Muscle of arm (tissue), 12 donors: ENCODE results near the gene ANKRD39. TPM values are rescaled to one million over a fixed set of nuclear protein-coding genes. Genes with fewer than 3 reads are reported as not detected.
"Not testable (repeated sequence)": the region's sequence is repeated elsewhere in the genome, so short reads cannot be mapped to it uniquely, and the experiment has no call there.

Experiments used
- DNase-seq: peaks from one replicate; pipeline ENCODE4 v3.0.0-alpha.2; 2013
- polyA plus RNA-seq, 12 donors: library from polyadenylated mRNA; unstranded; fragments of 120-200 nt; gene quantifications; one replicate each; pipeline ENCODE4 v1.2.1, GENCODE V29; 2013; ENCODE audit not compliant: insufficient read length in 12 of 12

ANKRD39 gene
- polyA plus RNA-seq, 12 donors, result 5.5 to 9.4 (median 7.2) TPM; not detected in 2

- not testable (repeated sequence) for DNase-seq
These were observed 31.7 kb upstream of the ANKRD39 start for GRCh38 chr2:96889502-96889901.

- no peak for DNase-seq
These were observed 30.5 kb upstream of the ANKRD39 start for GRCh38 chr2:96888072-96889011.

- peak; percentile 75 for DNase-seq
These were observed 29.7 kb upstream of the ANKRD39 start for GRCh38 chr2:96887493-96888012.

GRCh38 chr2:96885432-96886347 is 27.9 kb upstream of the ANKRD39 start:
- no peak for DNase-seq

- no peak for DNase-seq
These were observed 26.7 kb upstream of the ANKRD39 start for GRCh38 chr2:96884299-96885094.

GRCh38 chr2:96883306-96883705 is 25.5 kb upstream of the ANKRD39 start:
- no peak for DNase-seq

GRCh38 chr2:96882906-96883305 is 25.1 kb upstream of the ANKRD39 start:
- no peak for DNase-seq

GRCh38 chr2:96882230-96882629 is 24.4 kb upstream of the ANKRD39 start:
- no peak for DNase-seq

- DNase-seq, result no peak
These were observed 23.8 kb upstream of the ANKRD39 start for GRCh38 chr2:96881349-96882195.

- no peak for DNase-seq
These were observed 23.1 kb upstream of the ANKRD39 start for GRCh38 chr2:96880891-96881273.

GRCh38 chr2:96879545-96880040 is 21.8 kb upstream of the ANKRD39 start:
- no peak for DNase-seq

GRCh38 chr2:96878796-96879544 is 21.2 kb upstream of the ANKRD39 start:
- DNase-seq, result no peak

- DNase-seq, result no peak
These were observed 20.4 kb upstream of the ANKRD39 start for GRCh38 chr2:96878171-96878570.

GRCh38 chr2:96877631-96878092 is 19.8 kb upstream of the ANKRD39 start:
- DNase-seq, result no peak

GRCh38 chr2:96877042-96877451 is 19.2 kb upstream of the ANKRD39 start:
- no peak for DNase-seq

- DNase-seq, result no peak
These were observed 18.6 kb upstream of the ANKRD39 start for GRCh38 chr2:96876269-96877041.

- no peak for DNase-seq
These were observed 17.9 kb upstream of the ANKRD39 start for GRCh38 chr2:96875498-96876268.
